A549 (cell line): ENCODE measurements around the gene PPARA. TPM values are rescaled to one million over a fixed set of nuclear protein-coding genes. Genes with fewer than 3 reads are reported as not detected.

ENCODE experiments used
- ATAC-seq, 2 experiments: fragments of 200-7000 bp in 1 of 2; fragments of >200 bp in 1 of 2; cut with Nextera tagmentation in 1 of 2; cut with Tn5 transposase in 1 of 2; 3 replicates each; pipeline versions ENCODE4 v1.8.0 to v1.9.1; 2018 to 2020; ENCODE audit warnings: mild to moderate bottlenecking in 1 of 2, moderate library complexity in 1 of 2
- CTCF ChIA-PET: fragments of 300-600 bp; sonication (Branson Sonifier 250); formaldehyde crosslinking; extraction: SDS; loops from one replicate; lab custom pipeline; 2021; ENCODE audit warnings: antibody characterized with exemption, inconsistent platforms; lab: Yijun Ruan, JAX
- POLR2A ChIA-PET: fragments of 350-600 bp; formaldehyde crosslinking; extraction: SDS; loops from one replicate; lab custom pipeline; 2021; ENCODE audit warnings: antibody characterized with exemption, inconsistent platforms; lab: Yijun Ruan, JAX
- DNase-seq, 2 experiments: peaks; one replicate each; pipeline versions ENCODE4 v3.0.0 to v3.0.0-alpha.2; 2011 to 2016; ENCODE audit warnings: low read depth in 1 of 2, low spot score in 1 of 2
- FAIRE-seq: peaks from 2 replicates; lab custom pipeline; 2011; peaks lifted over from hg19 to GRCh38; lab: Jason Lieb, UNC
- H3K27ac ChIP-seq, 2 experiments: fragments of >200 bp; sonication (Bioruptor Twin); formaldehyde crosslinking; 3 replicates each; pipeline ENCODE4 v1.5.1; 2016 to 2017
- H3K4me1 ChIP-seq: fragments of >200 bp; sonication (Bioruptor Twin); formaldehyde crosslinking; 3 replicates; pipeline ENCODE4 v1.6.1; 2016
- H3K4me2 ChIP-seq: fragments of >200 bp; sonication (Bioruptor Twin); formaldehyde crosslinking; 3 replicates; pipeline ENCODE4 v1.6.1; 2016
- H3K4me3 ChIP-seq: fragments of >200 bp; sonication (Bioruptor Twin); formaldehyde crosslinking; 3 replicates; pipeline ENCODE4 v1.5.1; 2016
- H3K9me3 ChIP-seq: fragments of >200 bp; sonication (Bioruptor Twin); formaldehyde crosslinking; 3 replicates; pipeline ENCODE4 v1.6.1; 2016
- BHLHE40 ChIP-seq: IDR thresholded peaks from 2 replicates; pipeline ENCODE4 v1.6.1; 2012; ENCODE audit warnings: low read depth, low read length, inconsistent platforms
- CBX2 ChIP-seq: fragments of 200-600 bp; sonication (generic); IDR thresholded peaks from 2 replicates; pipeline ENCODE4 v1.6.1; 2016; ENCODE audit warnings: low read depth, mild to moderate bottlenecking, borderline replicate concordance
- CHD4 ChIP-seq: fragments of 200-600 bp; sonication (generic); IDR thresholded peaks from 2 replicates; pipeline ENCODE4 v1.6.1; 2016; ENCODE audit warnings: antibody characterized with exemption, mild to moderate bottlenecking, borderline replicate concordance
- CTCF ChIP-seq: fragments of >200 bp; sonication (Bioruptor Twin); formaldehyde crosslinking; IDR thresholded peaks from 3 replicates; pipeline ENCODE4 v1.5.1; 2016
- EHF ChIP-seq: fragments of 250-450 bp; sonication (Bioruptor Pico); IDR thresholded peaks from 2 replicates; pipeline ENCODE4 v1.5.0; 2020; ENCODE audit warnings: mild to moderate bottlenecking
- EP300 ChIP-seq, 2 experiments: fragments of >200 bp; sonication (Bioruptor Twin); formaldehyde crosslinking; IDR thresholded peaks; 2 replicates in 1 of 2; 3 replicates in 1 of 2; pipeline ENCODE4 v1.6.1; 2016 to 2017
- ESRRA ChIP-seq: fragments of 150-350 bp; IDR thresholded peaks from 2 replicates; pipeline ENCODE4 v1.6.1; 2014; ENCODE audit warnings: mild to moderate bottlenecking, low read length, borderline replicate concordance
- FOSB ChIP-seq: fragments of 250-450 bp; sonication (Bioruptor Pico); IDR thresholded peaks from 2 replicates; pipeline ENCODE4 v1.5.0; 2020; ENCODE audit warnings: mild to moderate bottlenecking, moderate library complexity
- FOXS1 ChIP-seq: fragments of 250-450 bp; sonication (Bioruptor Pico); IDR thresholded peaks from 2 replicates; pipeline ENCODE4 v1.5.0; 2020; ENCODE audit warnings: mild to moderate bottlenecking, moderate library complexity
- HES2 ChIP-seq: fragments of >200 bp; sonication (Bioruptor Twin); formaldehyde crosslinking; IDR thresholded peaks from 2 replicates; pipeline ENCODE4 v1.6.1; 2016
- HOXB13 ChIP-seq: fragments of 250-450 bp; sonication (Bioruptor Pico); IDR thresholded peaks from 2 replicates; pipeline ENCODE4 v1.5.0; 2020; ENCODE audit warnings: low read depth, mild to moderate bottlenecking, moderate library complexity
- HOXB5 ChIP-seq: fragments of 250-450 bp; sonication (Bioruptor Pico); IDR thresholded peaks from 2 replicates; pipeline ENCODE4 v1.5.0; 2020; ENCODE audit warnings: mild to moderate bottlenecking, moderate library complexity
- KDM1A ChIP-seq: fragments of 200-600 bp; sonication (generic); IDR thresholded peaks from 2 replicates; pipeline ENCODE4 v1.6.1; 2016; ENCODE audit warnings: low read depth, mild to moderate bottlenecking
- MAZ ChIP-seq: fragments of 150-350 bp; IDR thresholded peaks from 2 replicates; pipeline ENCODE4 v1.6.1; 2014; ENCODE audit warnings: antibody characterized with exemption, low read depth, low read length, borderline replicate concordance
- NFE2L2 ChIP-seq: fragments of 150-350 bp; conservative IDR thresholded peaks from 2 replicates; pipeline ENCODE4 v1.6.1; 2014; ENCODE audit warnings: low read length
- PHF8 ChIP-seq: fragments of 200-600 bp; sonication (generic); IDR thresholded peaks from 2 replicates; pipeline ENCODE4 v1.6.1; 2016; ENCODE audit warnings: low read depth, mild to moderate bottlenecking, antibody characterized with exemption, moderate library complexity, borderline replicate concordance
- REST ChIP-seq: fragments of 200-600 bp; sonication (generic); IDR thresholded peaks from 2 replicates; pipeline ENCODE4 v1.6.1; 2016; ENCODE audit warnings: antibody characterized with exemption, mild to moderate bottlenecking, moderate library complexity
- RNF2 ChIP-seq: fragments of 200-600 bp; sonication (generic); IDR thresholded peaks from 2 replicates; pipeline ENCODE4 v1.6.1; 2016; ENCODE audit warnings: low read depth, mild to moderate bottlenecking, antibody characterized with exemption, moderate library complexity, borderline replicate concordance
- TFCP2L1 ChIP-seq: fragments of 250-450 bp; sonication (Bioruptor Pico); IDR thresholded peaks from 2 replicates; pipeline ENCODE4 v1.5.0; 2021; ENCODE audit warnings: mild to moderate bottlenecking
- USF2 ChIP-seq: fragments of 450-650 bp; IDR thresholded peaks from 2 replicates; pipeline ENCODE4 v1.6.1; 2014; ENCODE audit warnings: antibody characterized with exemption
- ZNF302 ChIP-seq: fragments of 250-450 bp; sonication (Bioruptor Pico); IDR thresholded peaks from 2 replicates; pipeline ENCODE4 v1.9.0; 2021; ENCODE audit warnings: inconsistent platforms, mild to moderate bottlenecking, moderate library complexity
- ZSCAN20 ChIP-seq: fragments of 250-450 bp; sonication (Bioruptor Pico); IDR thresholded peaks from 2 replicates; pipeline ENCODE4 v1.8.0; 2022; ENCODE audit warnings: mild to moderate bottlenecking, moderate library complexity
- WGBS: methylation state at CpG from one replicate; pipeline ENCODE4 v1.1.6; 2017; ENCODE audit errors: missing lambda C conversion rate; 5-methylcytosine and 5-hydroxymethylcytosine counted together
- polyA plus RNA-seq, 4 experiments: library from polyadenylated mRNA; depleted of rRNA in 3 of 4; stranded (reverse); fragments of >200 nt; fragmentation: RNase III in 1 of 4; extraction: RNeasy Plus Mini Kit Qiagen cat#74134 plus additional on column Dnase treatment in 1 of 4; gene quantifications; 2 replicates in 3 of 4; 3 replicates in 1 of 4; pipeline ENCODE4 v1.2.3, GENCODE V29; 2011 to 2017
- TF ChIP-seq, protein P1 (sequence below): fragments of 250-450 bp; sonication (Bioruptor Pico); IDR thresholded peaks from 2 replicates; pipeline ENCODE4 v1.5.0; 2021; ENCODE audit warnings: mild to moderate bottlenecking, moderate library complexity, borderline replicate concordance

Gene PPARA
- polyA plus RNA-seq, 2 of the 4 experiments (the other 2 are of a cell fraction) = 2.6 to 2.8 TPM

- TF ChIP-seq CBX2 (no peak), ZSCAN20 (no peak)
Observed at GRCh38 chr22:46219636-46220035, 69.3 kb downstream of the PPARA start (continued).

GRCh38 chr22:46220921-46221320 lies 70.6 kb downstream of the PPARA start:
- POLR2A ChIA-PET = no interaction called here
- DNase-seq (no peak), FAIRE-seq (no peak), ATAC-seq (no peak)
- Histone ChIP-seq H3K4me3 (no peak overlapping the region), H3K4me2 (no peak overlapping the region), H3K4me1 (no peaks in the 10 kb centered on the region), H3K9me3 (no peaks in the 10 kb centered on the region), H3K27ac (no peak overlapping the region)
- 81% methylated on average over 5 of the region's 5 CpGs for WGBS
- CTCF ChIA-PET = interaction anchor here (0.7 kb wide), 1 partner anchor 173 kb away, joined by 3 read pairs; no protein-coding TSS in a partner anchor
- no peak for TF ChIP-seq HOXB13 (CRISPR knock-in tag)
- TF ChIP-seq KDM1A = no peak
- TF ChIP-seq ZNF302 (CRISPR knock-in tag) = no peak
- TF ChIP-seq RNF2 = no peak
- TF ChIP-seq CTCF = no peak
- TF ChIP-seq HES2 = no peak
- TF ChIP-seq MAZ = no peak
- no peak for TF ChIP-seq HOXB5 (CRISPR knock-in tag)
- TF ChIP-seq BHLHE40 = no peak
- no peak for TF ChIP-seq USF2

DNA sequence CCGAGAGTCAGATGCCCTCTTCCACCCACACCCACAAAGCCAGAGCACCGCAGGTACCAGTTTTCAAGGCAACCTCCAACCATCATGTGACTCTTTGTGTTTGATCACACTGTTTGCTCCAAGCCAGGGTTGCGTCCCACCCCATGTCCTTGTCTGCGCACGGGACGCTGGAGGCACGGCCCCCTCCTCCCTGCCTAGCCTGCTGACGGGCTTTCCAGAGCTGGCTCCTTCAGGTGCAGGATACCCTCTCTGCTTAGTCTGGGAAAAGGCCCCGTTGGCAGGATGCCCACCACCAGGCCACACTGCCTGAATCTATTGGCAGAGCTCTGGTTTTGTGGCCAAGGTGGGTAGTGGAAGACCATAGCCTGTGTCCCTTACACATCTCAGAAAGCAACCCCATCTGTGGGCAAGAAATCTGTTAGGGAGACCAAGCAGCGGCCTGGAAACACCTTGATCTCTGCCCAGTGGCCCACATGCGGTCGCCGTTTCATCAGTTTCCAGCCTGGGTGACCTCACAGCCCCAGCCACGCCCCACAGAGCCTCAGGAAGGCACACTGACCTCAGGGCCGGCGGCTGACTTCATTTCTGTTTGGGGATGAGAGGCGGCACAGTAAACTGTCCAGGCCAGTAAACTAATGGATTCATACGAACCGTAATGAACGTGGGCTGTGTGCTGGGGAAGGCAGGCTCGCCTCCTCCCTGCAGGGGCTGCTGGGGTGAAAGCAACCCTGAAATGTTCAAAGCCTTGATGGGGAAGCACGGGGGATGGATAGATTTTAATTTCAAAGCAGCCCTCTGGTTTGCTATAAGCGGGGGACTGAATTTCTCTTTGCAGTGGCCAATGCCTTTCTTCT lies 73.9 kb downstream of the PPARA start:
- WGBS = 90% methylated on average over 17 of the region's 23 CpGs
- Histone ChIP-seq H3K9me3 (no peaks in the 10 kb centered on the region), H3K27ac (no peak overlapping the region), H3K4me1 (no peaks in the 10 kb centered on the region), H3K4me3 (no peak overlapping the region), H3K4me2 (no peak overlapping the region)
- no peak for ATAC-seq
- no peak for FAIRE-seq
- no peak for DNase-seq
- ChIA-PET POLR2A (no interaction called here), CTCF (interaction anchor here (1.2 to 1.6 kb wide), 2 partner anchors 10 to 230 kb away, joined by 3 to 4 read pairs; no protein-coding TSS in a partner anchor)
- TF ChIP-seq, protein P1, sequence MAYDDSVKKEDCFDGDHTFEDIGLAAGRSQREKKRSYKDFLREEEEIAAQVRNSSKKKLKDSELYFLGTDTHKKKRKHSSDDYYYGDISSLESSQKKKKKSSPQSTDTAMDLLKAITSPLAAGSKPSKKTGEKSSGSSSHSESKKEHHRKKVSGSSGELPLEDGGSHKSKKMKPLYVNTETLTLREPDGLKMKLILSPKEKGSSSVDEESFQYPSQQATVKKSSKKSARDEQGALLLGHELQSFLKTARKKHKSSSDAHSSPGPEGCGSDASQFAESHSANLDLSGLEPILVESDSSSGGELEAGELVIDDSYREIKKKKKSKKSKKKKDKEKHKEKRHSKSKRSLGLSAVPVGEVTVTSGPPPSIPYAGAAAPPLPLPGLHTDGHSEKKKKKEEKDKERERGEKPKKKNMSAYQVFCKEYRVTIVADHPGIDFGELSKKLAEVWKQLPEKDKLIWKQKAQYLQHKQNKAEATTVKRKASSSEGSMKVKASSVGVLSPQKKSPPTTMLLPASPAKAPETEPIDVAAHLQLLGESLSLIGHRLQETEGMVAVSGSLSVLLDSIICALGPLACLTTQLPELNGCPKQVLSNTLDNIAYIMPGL (CRISPR knock-in tag) = no peak
- TF ChIP-seq NFE2L2 (no peak), ESRRA (no peak), FOXS1 (CRISPR knock-in tag) (no peak), BHLHE40 (no peak), EHF (CRISPR knock-in tag) (no peak), ZSCAN20 (no peak), TFCP2L1 (CRISPR knock-in tag) (no peak), USF2 (no peak), FOSB (CRISPR knock-in tag) (no peak), REST (no peak), PHF8 (no peak), EP300 (IDR thresholded peaks at IDR 0.05) (no peak), CHD4 (no peak)
